Central memory CD4-positive, alpha-beta T cell (primary cell): ENCODE data around the gene SMYD1.

Experiments used
- DNase-seq: peaks from one replicate; pipeline ENCODE4 v3.0.0; 2022

SMYD1 gene

DNA sequence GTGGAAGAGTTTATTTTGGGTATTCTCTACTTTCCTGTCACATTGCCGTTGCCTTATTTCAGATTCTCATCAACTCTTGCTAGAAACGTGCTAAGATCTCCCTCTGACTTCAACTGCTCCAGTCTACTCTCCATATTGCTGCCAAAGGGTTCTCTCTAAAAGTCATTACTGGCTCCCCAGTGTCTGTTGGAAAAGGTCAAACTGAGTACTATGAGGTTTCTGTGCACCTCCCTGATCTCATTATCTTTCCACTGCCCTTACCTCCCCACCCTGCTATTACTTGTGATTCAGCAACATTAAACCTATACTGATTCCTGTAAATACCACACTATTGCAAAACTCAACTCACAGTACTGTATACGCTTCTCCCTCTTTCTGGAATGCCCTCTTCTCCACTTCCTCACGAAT is 10.2 kb upstream of the SMYD1 start:
- no peak for DNase-seq

DNA sequence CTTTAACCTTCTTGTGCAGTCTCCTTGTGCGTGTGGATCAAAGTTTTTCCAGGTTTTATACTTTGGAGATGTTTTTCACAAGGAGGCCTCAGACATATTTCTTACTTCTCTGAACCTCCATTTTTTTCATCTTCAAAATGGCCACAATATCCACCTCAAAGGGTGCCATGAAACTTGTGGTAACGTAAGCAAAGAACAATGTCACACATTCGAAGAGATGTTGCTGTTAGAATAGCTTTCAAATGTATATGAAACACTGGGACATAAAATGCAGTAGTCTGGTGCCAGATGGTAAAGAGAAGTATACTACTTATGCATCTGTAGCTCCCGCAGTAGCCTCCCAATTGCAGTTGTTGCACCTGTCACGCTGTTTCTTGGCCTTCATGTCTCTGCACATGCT is 9.4 kb upstream of the SMYD1 start:
- no peak for DNase-seq

GRCh38 chr2:88059979-88060906 is 7.4 kb upstream of the SMYD1 start:
- DNase-seq, result peak; percentile 44

- DNase-seq, result no peak
Observed at GRCh38 chr2:88060907-88061275, 6.7 kb upstream of the SMYD1 start.

DNA sequence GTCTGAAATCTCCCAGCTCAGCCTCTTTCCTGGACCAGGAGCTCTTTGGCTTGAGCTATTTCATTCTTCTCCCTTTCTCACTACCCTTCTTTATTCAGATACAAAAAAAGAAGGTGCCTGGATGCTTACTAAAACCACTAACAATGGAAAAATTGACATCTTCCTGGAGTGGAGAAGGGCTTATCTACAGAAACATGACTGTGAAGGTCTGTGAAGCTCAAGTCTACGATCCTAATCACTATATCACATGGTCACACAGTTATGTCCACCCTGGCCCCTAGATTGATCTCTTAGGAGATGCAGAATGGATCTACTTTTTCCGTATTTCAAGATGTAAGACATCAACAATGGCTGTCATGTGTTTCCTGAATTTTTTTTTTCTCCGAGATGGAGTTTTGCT is 6.3 kb upstream of the SMYD1 start:
- DNase-seq, result no peak

DNA sequence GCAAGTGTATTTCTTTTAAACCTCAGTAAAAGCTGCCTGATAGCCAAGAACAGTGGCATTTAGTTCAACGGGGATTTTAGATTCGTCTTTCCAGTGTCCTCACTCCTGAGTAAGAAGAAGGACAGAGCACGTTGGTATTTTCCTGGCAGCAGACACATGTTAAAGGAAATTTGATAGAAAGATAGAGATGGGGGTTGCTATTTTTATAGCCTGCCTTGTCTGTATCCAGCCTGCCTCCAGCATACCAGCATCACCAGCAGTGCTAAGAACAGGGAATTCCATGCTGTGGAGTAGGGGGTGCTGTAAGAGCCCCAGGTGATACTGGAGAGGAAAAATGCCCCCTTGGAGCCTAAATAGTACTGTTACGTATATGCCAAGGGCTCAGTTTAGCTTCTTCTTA is 1.1 kb upstream of the SMYD1 start:
- no peak for DNase-seq

- DNase-seq, result no peak
Observed at GRCh38 chr2:88067189-88067588, 436 bp upstream of the SMYD1 start.

DNA sequence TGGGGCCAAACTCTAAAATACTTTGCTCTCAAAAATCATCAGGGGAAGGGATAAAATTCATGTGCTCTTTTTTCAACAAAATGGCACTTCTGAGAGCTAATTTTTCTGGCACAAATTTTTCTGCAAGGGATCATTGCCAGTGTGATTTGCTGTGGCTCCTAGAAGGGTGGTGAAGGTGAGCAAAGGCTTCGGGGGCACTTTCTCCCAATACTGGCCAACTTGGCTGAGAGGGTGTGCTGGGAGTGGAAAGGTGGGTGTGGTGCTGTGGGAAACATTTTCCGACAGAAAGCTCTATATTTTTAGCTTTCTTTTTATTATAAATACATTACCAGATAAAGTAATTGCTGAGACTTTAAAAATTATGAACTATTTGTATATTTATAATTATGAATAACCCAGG is 419 bp downstream of the SMYD1 start:
- DNase-seq, result no peak

DNA sequence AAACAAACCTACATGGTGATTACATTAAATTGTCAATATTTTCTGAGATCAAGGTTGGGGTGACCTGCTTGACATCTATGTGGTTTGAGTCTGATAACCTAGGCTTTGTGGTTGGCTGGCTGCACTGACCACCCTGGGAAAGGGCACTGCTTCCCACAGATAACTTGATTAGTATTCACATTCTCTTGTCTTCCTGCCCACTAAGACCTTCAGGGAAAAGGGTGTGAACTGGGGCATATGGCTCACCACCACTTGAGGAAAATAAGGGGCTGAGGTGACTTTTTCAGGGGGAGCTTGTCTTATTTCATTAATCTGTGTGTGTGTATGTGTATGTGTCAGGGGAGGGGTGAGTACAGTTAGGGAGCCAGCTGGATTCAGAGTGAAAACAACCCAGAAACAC is 1.5 kb downstream of the SMYD1 start:
- DNase-seq, result no peak

GRCh38 chr2:88070055-88070454 is 2.4 kb downstream of the SMYD1 start:
- DNase-seq, result no peak

GRCh38 chr2:88071365-88071764 is 3.7 kb downstream of the SMYD1 start:
- no peak for DNase-seq

DNA sequence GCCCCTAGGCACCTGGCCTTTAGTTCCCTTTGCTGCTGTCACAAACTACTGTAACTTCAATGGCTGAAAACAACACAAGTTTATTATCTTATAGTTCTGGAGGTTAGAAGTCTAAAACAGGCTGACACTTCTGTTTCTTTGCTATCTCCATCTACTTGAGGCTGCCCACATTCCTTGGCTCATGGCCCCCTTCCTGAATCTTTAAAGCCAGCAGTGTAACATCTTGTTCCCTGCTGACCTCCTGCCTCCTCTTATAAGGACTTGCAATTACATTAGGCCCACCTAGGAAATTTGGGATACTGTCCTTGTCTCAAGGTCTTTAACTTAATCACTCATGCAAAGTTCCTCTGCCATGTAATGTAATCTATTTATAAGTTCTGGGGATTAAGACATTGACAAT is 6.5 kb downstream of the SMYD1 start:
- no peak for DNase-seq

- no peak for DNase-seq
Observed at GRCh38 chr2:88074854-88075292, 7.2 kb downstream of the SMYD1 start.

GRCh38 chr2:88077080-88077479 is 9.5 kb downstream of the SMYD1 start:
- DNase-seq, result no peak

GRCh38 chr2:88078643-88079172 is 11.1 kb downstream of the SMYD1 start:
- DNase-seq, result no peak

- DNase-seq, result no peak
Observed at GRCh38 chr2:88080545-88080944, 12.9 kb downstream of the SMYD1 start.

DNA sequence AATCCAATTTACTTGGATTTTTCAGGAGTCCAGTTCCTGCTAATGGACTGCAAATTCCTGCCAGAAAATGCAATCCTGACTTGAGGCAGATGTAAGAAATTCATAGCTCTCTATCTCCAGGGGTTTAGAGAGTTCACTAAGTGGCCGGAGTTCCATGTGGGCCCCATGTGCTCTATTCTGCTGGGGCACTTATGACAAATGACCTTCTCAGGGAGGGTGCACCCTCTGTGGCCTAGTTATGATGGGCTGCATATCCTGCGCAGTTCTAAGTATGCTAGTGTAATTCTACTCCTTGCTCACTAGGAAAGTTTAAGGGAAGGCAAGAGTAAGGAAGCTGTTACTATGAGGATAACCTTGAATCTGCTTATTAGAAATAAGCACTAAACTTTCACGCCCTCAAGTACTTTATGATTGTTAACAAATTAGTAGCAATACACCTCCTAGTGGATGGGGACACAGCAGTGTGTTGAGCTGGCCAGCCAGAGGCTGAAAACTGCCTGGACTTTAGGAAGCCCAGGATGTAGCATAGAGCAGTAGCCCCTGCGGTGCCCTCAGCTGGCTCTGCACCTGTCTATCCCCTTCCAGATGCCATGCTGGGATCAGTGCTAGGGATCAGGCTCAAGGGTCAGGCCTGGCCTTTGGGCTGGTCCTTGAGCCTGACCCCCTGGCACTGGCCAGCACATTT is 14.4 kb downstream of the SMYD1 start:
- no peak for DNase-seq

DNA sequence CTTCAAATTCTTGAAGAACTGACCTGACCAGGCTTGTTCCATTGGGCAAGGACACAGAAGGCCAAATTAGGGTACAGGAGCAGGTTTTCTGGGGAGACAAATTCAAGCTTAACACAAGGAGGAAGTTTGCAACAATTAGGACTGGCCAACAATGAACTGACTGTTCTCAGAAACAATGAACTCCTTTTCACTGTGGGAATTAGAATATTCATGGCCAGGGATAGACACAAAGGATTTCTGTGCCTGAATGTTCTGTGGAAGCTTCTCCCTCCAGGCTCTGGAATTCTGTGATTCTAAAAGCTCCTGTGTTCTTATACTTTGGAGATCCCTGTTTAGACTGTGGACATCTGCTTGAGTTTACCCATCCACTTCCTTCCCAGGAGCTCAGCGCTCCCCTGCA is 15.2 kb downstream of the SMYD1 start:
- DNase-seq, result no peak

GRCh38 chr2:88085099-88085498 is 17.5 kb downstream of the SMYD1 start:
- DNase-seq, result no peak

- DNase-seq, result no peak
Observed at GRCh38 chr2:88085602-88086001, 18.0 kb downstream of the SMYD1 start.

GRCh38 chr2:88086401-88086800 is 18.8 kb downstream of the SMYD1 start:
- DNase-seq, result no peak

- no peak for DNase-seq
Observed at GRCh38 chr2:88087073-88087472, 19.4 kb downstream of the SMYD1 start.

GRCh38 chr2:88087763-88088162 is 20.1 kb downstream of the SMYD1 start:
- no peak for DNase-seq

- no peak for DNase-seq
Observed at GRCh38 chr2:88088999-88089398, 21.4 kb downstream of the SMYD1 start.
